Mucosa of rectum (tissue), 2 donors: ENCODE results near the gene JAG2.
"Not testable (repeated sequence)": the region's sequence is repeated elsewhere in the genome, so short reads cannot be mapped to it uniquely, and the experiment has no call there.

Experiments
- H3K27ac ChIP-seq, 2 donors: one replicate each; pipeline ENCODE4 v1.7.0; 2013; ENCODE audit warnings: inconsistent platforms in 2 of 2, low read depth in 2 of 2, low read length in 2 of 2
- H3K27me3 ChIP-seq, 2 donors: one replicate each; pipeline ENCODE4 v1.7.0; 2013; ENCODE audit warnings: low read length in 2 of 2; ENCODE audit not compliant: control insufficient read depth in 2 of 2, insufficient read depth in 2 of 2
- H3K36me3 ChIP-seq, 2 donors: one replicate each; pipeline ENCODE4 v1.7.0; 2013; ENCODE audit warnings: low read length in 2 of 2; ENCODE audit not compliant: control insufficient read depth in 2 of 2, insufficient read depth in 2 of 2
- H3K4me1 ChIP-seq, 2 donors: one replicate each; pipeline ENCODE4 v1.7.0; 2013; ENCODE audit warnings: low read length in 2 of 2, mild to moderate bottlenecking in 1 of 2; ENCODE audit not compliant: control insufficient read depth in 2 of 2, insufficient read depth in 2 of 2
- H3K4me3 ChIP-seq, 2 donors: one replicate each; pipeline ENCODE4 v1.7.0; 2013; ENCODE audit warnings: low read length in 2 of 2
- H3K9ac ChIP-seq, 2 donors: one replicate each; pipeline ENCODE4 v1.7.0; 2013; ENCODE audit warnings: low read length in 2 of 2, low read depth in 1 of 2, mild to moderate bottlenecking in 1 of 2
- H3K9me3 ChIP-seq, 2 donors: one replicate each; pipeline ENCODE4 v1.7.0; 2013; ENCODE audit warnings: low read length in 2 of 2; ENCODE audit not compliant: control insufficient read depth in 2 of 2
- donor health status: healthy.
- donor health status: Normal muscosa, but diverticular disease.

JAG2 gene

DNA sequence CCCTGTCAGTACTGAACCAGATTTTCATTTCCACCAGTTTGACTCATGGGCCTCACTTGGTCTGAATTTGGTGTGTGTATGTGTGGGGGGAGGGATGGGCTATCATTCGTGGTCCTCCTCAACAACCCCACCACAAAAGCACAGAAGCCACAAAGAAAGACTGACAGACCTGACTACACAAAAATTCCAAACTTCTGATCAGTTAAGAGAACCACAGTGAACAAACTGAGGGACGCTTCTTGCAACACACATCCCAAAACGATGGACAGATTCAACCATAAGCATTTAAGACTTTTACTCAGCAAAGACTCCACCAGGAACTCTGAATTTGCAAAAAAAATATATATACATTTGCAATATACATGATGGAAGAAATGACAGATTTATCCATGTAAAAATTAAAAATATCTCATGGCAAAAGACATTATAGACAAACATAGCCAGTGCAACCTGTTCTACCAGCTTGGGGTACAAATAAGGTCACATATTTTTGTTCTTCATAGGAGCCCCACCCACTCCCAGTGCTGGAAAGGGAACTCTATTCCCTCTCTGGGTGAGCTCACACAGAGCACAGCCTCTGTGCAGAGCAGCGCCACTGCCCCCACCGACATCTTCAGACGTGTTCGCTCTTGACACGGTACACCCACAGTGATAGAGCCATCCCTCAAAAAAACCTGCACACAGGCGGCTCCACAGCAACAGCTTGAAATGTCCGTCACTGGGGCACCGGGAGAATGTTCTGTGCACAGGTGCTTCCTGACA, 49.7 kb downstream of the JAG2 start:
- Histone ChIP-seq H3K27ac (no peak overlapping the region), H3K9ac (no peak overlapping the region), H3K27me3 (no peaks in the 10 kb centered on the region), H3K36me3 (no peaks in the 10 kb centered on the region), H3K4me1 (peaks cover 0 to 5% of the 10 kb centered on the region in 2 donors), H3K9me3 (peaks cover 4 to 10% of the 10 kb centered on the region in 2 donors), H3K4me3 (no peak overlapping the region)

GRCh38 chr14:105117710-105118385, 50.7 kb downstream of the JAG2 start:
- Histone ChIP-seq H3K4me3 (no peak overlapping the region), H3K36me3 (no peaks in the 10 kb centered on the region), H3K9ac (no peak overlapping the region), H3K27me3 (no peaks in the 10 kb centered on the region), H3K9me3 (peaks cover 4 to 10% of the 10 kb centered on the region in 2 donors), H3K4me1 (peaks cover 0 to 5% of the 10 kb centered on the region in 2 donors), H3K27ac (no peak overlapping the region)

- Histone ChIP-seq H3K4me3 (no peak overlapping the region), H3K9ac (no peak overlapping the region), H3K27me3 (no peaks in the 10 kb centered on the region), H3K27ac (no peak overlapping the region), H3K4me1 (peaks cover 0 to 5% of the 10 kb centered on the region in 2 donors), H3K36me3 (no peaks in the 10 kb centered on the region), H3K9me3 (peaks cover 4 to 9% of the 10 kb centered on the region in 2 donors)
Measured at GRCh38 chr14:105117257-105117646, 51.3 kb downstream of the JAG2 start.

GRCh38 chr14:105116451-105117256, 51.9 kb downstream of the JAG2 start:
- Histone ChIP-seq H3K4me1 (peaks cover 0 to 5% of the 10 kb centered on the region in 2 donors), H3K9ac (no peak overlapping the region), H3K27ac (no peak overlapping the region), H3K4me3 (no peak overlapping the region), H3K36me3 (no peaks in the 10 kb centered on the region), H3K27me3 (no peaks in the 10 kb centered on the region), H3K9me3 (peaks cover 4 to 5% of the 10 kb centered on the region in 2 donors)

- H3K27me3 ChIP-seq, H3K4me3 ChIP-seq, H3K27ac ChIP-seq, H3K36me3 ChIP-seq, H3K9ac ChIP-seq, H3K9me3 ChIP-seq, H3K4me1 ChIP-seq: not testable (repeated sequence)
Measured at GRCh38 chr14:105109243-105109642, 59.3 kb downstream of the JAG2 start.

DNA sequence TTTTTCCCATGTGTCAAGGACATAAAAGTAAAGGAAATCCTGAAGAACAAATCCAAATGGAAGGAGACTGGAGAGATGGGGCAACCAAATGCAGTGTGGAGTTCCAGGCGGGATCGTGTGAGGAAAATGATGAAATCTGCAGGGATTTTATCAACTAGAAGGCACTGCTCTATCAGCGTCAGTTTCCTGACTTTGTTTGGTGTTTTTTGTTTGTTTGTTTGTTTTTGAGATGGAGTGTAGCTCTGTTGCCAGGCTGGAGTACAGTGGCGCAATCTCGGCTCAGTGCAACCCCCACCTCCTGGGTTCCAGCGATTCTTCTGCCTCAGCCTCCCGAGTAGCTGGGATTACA, 60.1 kb downstream of the JAG2 start:
- Histone ChIP-seq H3K27me3 (peaks cover 0 to 4% of the 10 kb centered on the region in 2 donors), H3K9me3 (no peaks in the 10 kb centered on the region), H3K4me3 (no peak overlapping the region), H3K36me3 (no peaks in the 10 kb centered on the region), H3K4me1 (no peaks in the 10 kb centered on the region), H3K27ac (no peak overlapping the region), H3K9ac (no peak overlapping the region)

GRCh38 chr14:105107781-105108515, 60.6 kb downstream of the JAG2 start:
- H3K27ac ChIP-seq, result no peak overlapping the region
- H3K9ac ChIP-seq, result no peak overlapping the region
- H3K4me3 ChIP-seq, result no peak overlapping the region
- H3K9me3 ChIP-seq, result no peaks in the 10 kb centered on the region
- peaks cover 1 to 6% of the 10 kb centered on the region in 2 donors for H3K27me3 ChIP-seq
- no peaks in the 10 kb centered on the region for H3K36me3 ChIP-seq
- no peaks in the 10 kb centered on the region for H3K4me1 ChIP-seq

DNA sequence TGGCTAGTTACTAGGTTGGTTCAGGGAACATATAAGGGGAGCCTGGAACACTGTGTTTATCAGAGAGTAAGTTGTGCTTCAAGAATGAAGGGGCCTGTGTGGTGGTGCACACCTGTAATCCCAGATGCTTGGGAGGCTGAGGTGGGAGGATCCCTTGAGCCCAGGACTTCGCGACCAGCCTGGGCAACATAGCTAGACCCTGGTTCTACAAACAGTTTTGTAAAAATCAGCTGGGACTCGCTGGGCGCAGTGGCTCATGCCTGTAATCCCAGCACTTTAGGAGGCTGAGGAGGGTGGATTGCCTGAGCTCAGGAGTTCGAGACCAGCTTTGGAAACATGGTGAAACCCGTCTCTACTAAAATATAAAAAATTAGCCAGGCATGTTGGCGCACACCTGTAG, 61.2 kb downstream of the JAG2 start:
- H3K4me1 ChIP-seq, result no peaks in the 10 kb centered on the region
- H3K27me3 ChIP-seq, result peaks cover 7 to 10% of the 10 kb centered on the region in 2 donors
- no peak overlapping the region for H3K9ac ChIP-seq
- H3K9me3 ChIP-seq, result no peaks in the 10 kb centered on the region
- no peak overlapping the region for H3K4me3 ChIP-seq
- no peaks in the 10 kb centered on the region for H3K36me3 ChIP-seq
- H3K27ac ChIP-seq, result no peak overlapping the region

DNA sequence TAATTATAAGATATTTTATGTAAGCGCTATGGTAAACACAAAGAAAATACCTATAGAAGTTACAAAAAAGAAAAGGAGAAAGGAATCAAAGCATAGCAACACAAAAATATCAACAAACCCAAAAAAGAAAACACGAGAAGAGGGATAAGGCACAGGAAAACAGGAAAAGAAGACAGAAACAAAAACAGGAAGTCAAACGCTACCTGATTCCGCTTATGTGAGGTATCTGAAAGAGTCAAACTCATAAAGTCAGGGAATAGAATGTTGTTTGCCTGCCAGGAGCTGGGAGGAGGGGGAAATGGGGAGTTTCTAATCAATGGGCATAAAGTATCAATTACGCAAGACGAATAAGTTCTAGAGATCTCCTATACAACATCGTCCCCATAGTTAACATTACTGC, 63.4 kb downstream of the JAG2 start:
- Histone ChIP-seq H3K27me3 (peaks cover 9 to 13% of the 10 kb centered on the region in 2 donors), H3K9me3 (no peaks in the 10 kb centered on the region), H3K9ac (no peak overlapping the region)

More for the DNA sequence above, 63.4 kb downstream of the JAG2 start:
- H3K36me3 ChIP-seq, result no peaks in the 10 kb centered on the region
- no peaks in the 10 kb centered on the region for H3K4me1 ChIP-seq
- H3K27ac ChIP-seq, result no peak overlapping the region
- no peak overlapping the region for H3K4me3 ChIP-seq
